Loucy (cell line): ENCODE measurements around the gene FAIM2.

ENCODE experiments used
- H2AFZ ChIP-seq: fragments of 200-600 bp; sonication (generic); 2 replicates; pipeline ENCODE4 v1.6.0; 2016; ENCODE audit warnings: antibody characterized with exemption, mild to moderate bottlenecking, low read length, moderate library complexity
- H3F3A ChIP-seq: fragments of 200-600 bp; 2 replicates; pipeline ENCODE4 v1.6.0; 2016; ENCODE audit warnings: antibody characterized with exemption, low read depth, mild to moderate bottlenecking
- H3K27me3 ChIP-seq: fragments of 200-600 bp; sonication (generic); 2 replicates; pipeline ENCODE4 v1.6.1; 2014; ENCODE audit warnings: low read length, mild to moderate bottlenecking; ENCODE audit not compliant: insufficient read depth, poor library complexity, severe bottlenecking
- H3K36me3 ChIP-seq: fragments of 200-600 bp; sonication (generic); 2 replicates; pipeline ENCODE4 v1.6.1; 2016; ENCODE audit warnings: low read length; ENCODE audit not compliant: insufficient read depth
- H3K4me1 ChIP-seq: fragments of 200-600 bp; sonication (generic); 2 replicates; pipeline ENCODE4 v1.5.1; 2014; ENCODE audit warnings: low read length, mild to moderate bottlenecking; ENCODE audit not compliant: insufficient read depth, poor library complexity, severe bottlenecking
- H3K4me2 ChIP-seq: fragments of 200-600 bp; sonication (generic); 2 replicates; pipeline ENCODE4 v1.6.0; 2014; ENCODE audit warnings: antibody characterized with exemption, low read length, low read depth, mild to moderate bottlenecking; ENCODE audit not compliant: poor library complexity, severe bottlenecking
- H3K4me3 ChIP-seq: fragments of 200-600 bp; sonication (generic); 2 replicates; pipeline ENCODE4 v1.5.1; 2014; ENCODE audit warnings: low read length, mild to moderate bottlenecking, mixed read lengths; ENCODE audit not compliant: poor library complexity, severe bottlenecking
- H3K79me2 ChIP-seq: fragments of 200-600 bp; sonication (generic); 2 replicates; pipeline ENCODE4 v1.6.1; 2014; ENCODE audit warnings: low read length; ENCODE audit not compliant: insufficient read depth
- H3K9ac ChIP-seq: fragments of 200-600 bp; sonication (generic); 2 replicates; pipeline ENCODE4 v1.6.0; 2014; ENCODE audit warnings: mild to moderate bottlenecking, low read depth, low read length, moderate library complexity; ENCODE audit not compliant: poor library complexity, severe bottlenecking
- H3K9me2 ChIP-seq: fragments of 200-600 bp; sonication (generic); replicated peaks from 2 replicates; pipeline ENCODE4 v1.6.1; 2016; ENCODE audit warnings: low read depth, low read length, mixed read lengths
- H3K9me3 ChIP-seq: fragments of 200-600 bp; sonication (generic); 2 replicates; pipeline ENCODE4 v1.6.1; 2014; ENCODE audit warnings: mild to moderate bottlenecking, antibody characterized with exemption, low read length, low read depth; ENCODE audit not compliant: insufficient read depth
- H4K20me1 ChIP-seq: fragments of 200-600 bp; sonication (generic); 2 replicates; pipeline ENCODE4 v1.6.0; 2014; ENCODE audit warnings: antibody characterized with exemption, low read length, mild to moderate bottlenecking; ENCODE audit not compliant: insufficient read depth, poor library complexity, severe bottlenecking
- CTCF ChIP-seq: fragments of 200-600 bp; sonication (generic); conservative IDR thresholded peaks from 2 replicates; pipeline ENCODE4 v1.5.1; 2014; ENCODE audit warnings: mild to moderate bottlenecking, antibody characterized with exemption, low read length
- EZH2phosphoT487 ChIP-seq: fragments of 200-600 bp; IDR thresholded peaks from 2 replicates; pipeline ENCODE4 v1.6.1; 2018; ENCODE audit warnings: antibody characterized with exemption, mild to moderate bottlenecking, moderate library complexity, borderline replicate concordance

The FAIM2 gene

GRCh38 chr12:49923880-49924556 is 20.3 kb upstream of the FAIM2 start:
- Histone ChIP-seq H3K9me3 (no peaks in the 10 kb centered on the region), H3K9ac (no peak overlapping the region), H3K4me2 (no peak overlapping the region), H3K36me3 (no peaks in the 10 kb centered on the region), H4K20me1 (no peaks in the 10 kb centered on the region), H3K27me3 (no peaks in the 10 kb centered on the region), H3F3A (no peaks in the 10 kb centered on the region), H3K9me2 (no peaks in the 10 kb centered on the region), H3K4me1 (no peaks in the 10 kb centered on the region), H3K4me3 (no peak overlapping the region), H3K79me2 (no peaks in the 10 kb centered on the region), H2AFZ (no peak overlapping the region)
- no peak for TF ChIP-seq CTCF
- TF ChIP-seq EZH2phosphoT487: no peak

- H2AFZ ChIP-seq: no peak overlapping the region
- no peaks in the 10 kb centered on the region for H4K20me1 ChIP-seq
- H3K27me3 ChIP-seq: no peaks in the 10 kb centered on the region
- no peaks in the 10 kb centered on the region for H3K9me3 ChIP-seq
- no peak for TF ChIP-seq EZH2phosphoT487
- TF ChIP-seq CTCF: no peak
- H3K9ac ChIP-seq: no peak overlapping the region
- no peaks in the 10 kb centered on the region for H3K36me3 ChIP-seq
- H3K4me3 ChIP-seq: no peak overlapping the region
- no peaks in the 10 kb centered on the region for H3K79me2 ChIP-seq
- no peaks in the 10 kb centered on the region for H3F3A ChIP-seq
- H3K9me2 ChIP-seq: no peaks in the 10 kb centered on the region
- H3K4me1 ChIP-seq: no peaks in the 10 kb centered on the region
- H3K4me2 ChIP-seq: no peak overlapping the region
These were observed 19.4 kb upstream of the FAIM2 start for GRCh38 chr12:49923035-49923644.

- Histone ChIP-seq H3F3A (no peaks in the 10 kb centered on the region), H3K9ac (no peak overlapping the region)
These were observed 18.8 kb upstream of the FAIM2 start for GRCh38 chr12:49922349-49923034.

More at GRCh38 chr12:49922349-49923034, 18.8 kb upstream of the FAIM2 start:
- Histone ChIP-seq H3K4me2 (no peak overlapping the region), H3K79me2 (no peaks in the 10 kb centered on the region), H2AFZ (no peak overlapping the region), H3K9me2 (no peaks in the 10 kb centered on the region), H4K20me1 (no peaks in the 10 kb centered on the region), H3K4me3 (no peak overlapping the region), H3K27me3 (no peaks in the 10 kb centered on the region), H3K9me3 (no peaks in the 10 kb centered on the region), H3K36me3 (no peaks in the 10 kb centered on the region), H3K4me1 (no peaks in the 10 kb centered on the region)
- TF ChIP-seq EZH2phosphoT487 (no peak), CTCF (no peak)
